Neuronal stem cell (in vitro differentiated cells): ENCODE data around the gene LILRA5.

Experiments
- DNase-seq: peaks from one replicate; pipeline ENCODE4 v3.0.0-alpha.2; 2013; ENCODE audit warnings: low spot score
- H2AFZ ChIP-seq: one replicate; pipeline ENCODE4 v1.6.1; 2013; ENCODE audit warnings: mild to moderate bottlenecking, low read length, inconsistent platforms
- H2AK5ac ChIP-seq: 2 replicates; pipeline ENCODE4 v1.6.1; 2013; ENCODE audit warnings: low read depth, mild to moderate bottlenecking, inconsistent platforms, low read length, moderate library complexity, mixed read lengths
- H2BK120ac ChIP-seq: 2 replicates; pipeline ENCODE4 v1.6.1; 2013; ENCODE audit warnings: low read depth, mild to moderate bottlenecking, inconsistent platforms, low read length, moderate library complexity, mixed read lengths
- H2BK12ac ChIP-seq: one replicate; pipeline ENCODE4 v1.6.1; 2013; ENCODE audit warnings: low read length, inconsistent platforms
- H2BK15ac ChIP-seq: 2 replicates; pipeline ENCODE4 v1.6.1; 2013; ENCODE audit warnings: mild to moderate bottlenecking, low read length, inconsistent platforms, mixed read lengths
- H2BK5ac ChIP-seq: one replicate; pipeline ENCODE4 v1.6.1; 2013; ENCODE audit warnings: inconsistent platforms, mild to moderate bottlenecking, low read length, moderate library complexity
- H3K14ac ChIP-seq: one replicate; pipeline ENCODE4 v1.6.1; 2013; ENCODE audit warnings: low read length, inconsistent platforms
- H3K18ac ChIP-seq: 2 replicates; pipeline ENCODE4 v1.6.1; 2013; ENCODE audit warnings: low read length, inconsistent platforms
- H3K23ac ChIP-seq: 2 replicates; pipeline ENCODE4 v1.6.1; 2013; ENCODE audit warnings: low read depth, mild to moderate bottlenecking, mixed read lengths, low read length, inconsistent platforms; ENCODE audit not compliant: poor library complexity
- H3K27ac ChIP-seq: replicated peaks from 3 replicates; pipeline ENCODE4 v1.5.1; 2013; ENCODE audit warnings: low read length, inconsistent platforms
- H3K27me3 ChIP-seq, 3 experiments: 2 replicates each; pipeline ENCODE4 v1.6.1; 2013; ENCODE audit warnings: low read length in 3 of 3, mild to moderate bottlenecking in 2 of 3, inconsistent platforms in 1 of 3, low read depth in 1 of 3, mixed read lengths in 1 of 3, moderate library complexity in 1 of 3; ENCODE audit not compliant: control insufficient read depth in 3 of 3, insufficient read depth in 3 of 3
- H3K36me3 ChIP-seq, 2 donors: replicated peaks in 1 of 2; 2 replicates each; pipeline ENCODE4 v1.6.1; 2013; ENCODE audit warnings: low read length in 2 of 2; ENCODE audit not compliant: control insufficient read depth in 2 of 2, insufficient read depth in 2 of 2
- H3K4ac ChIP-seq: 2 replicates; pipeline ENCODE4 v1.6.1; 2013; ENCODE audit warnings: inconsistent platforms, mild to moderate bottlenecking, low read length, moderate library complexity
- H3K4me1 ChIP-seq, 2 donors: 1 replicate in 1 of 2; 2 replicates in 1 of 2; pipeline ENCODE4 v1.6.1; 2013; ENCODE audit warnings: low read length in 2 of 2, low read depth in 1 of 2; ENCODE audit not compliant: control insufficient read depth in 2 of 2, insufficient read depth in 1 of 2
- H3K4me2 ChIP-seq: one replicate; pipeline ENCODE4 v1.6.1; 2013; ENCODE audit warnings: mild to moderate bottlenecking, low read length, inconsistent platforms; ENCODE audit not compliant: insufficient read depth, poor library complexity, severe bottlenecking
- H3K4me3 ChIP-seq, 2 donors: 2 replicates each; pipeline ENCODE4 v1.5.1; 2013; ENCODE audit warnings: low read length in 2 of 2, mild to moderate bottlenecking in 2 of 2, inconsistent platforms in 1 of 2, moderate library complexity in 1 of 2
- H3K79me1 ChIP-seq: one replicate; pipeline ENCODE4 v1.6.1; 2013; ENCODE audit warnings: low read depth, mild to moderate bottlenecking, inconsistent platforms, low read length, moderate library complexity
- H3K9ac ChIP-seq: one replicate; pipeline ENCODE4 v1.6.1; 2013; ENCODE audit warnings: mild to moderate bottlenecking, low read depth, low read length, inconsistent platforms; ENCODE audit not compliant: poor library complexity
- H3K9me3 ChIP-seq, 2 donors: replicated peaks in 1 of 2; 2 replicates each; pipeline versions ENCODE3 to v1.6.1; 2013; ENCODE audit warnings: low read length in 2 of 2, mild to moderate bottlenecking in 2 of 2, inconsistent platforms in 1 of 2, low read depth in 1 of 2, mixed read lengths in 1 of 2, moderate library complexity in 1 of 2; ENCODE audit not compliant: control insufficient read depth in 2 of 2, insufficient read depth in 1 of 2
- H4K8ac ChIP-seq: one replicate; pipeline ENCODE4 v1.6.1; 2013; ENCODE audit warnings: low read depth, mild to moderate bottlenecking, inconsistent platforms, low read length, moderate library complexity
- H4K91ac ChIP-seq: one replicate; pipeline ENCODE4 v1.6.1; 2013; ENCODE audit warnings: low read length, low read depth, mild to moderate bottlenecking, inconsistent platforms; ENCODE audit not compliant: poor library complexity
- WGBS, 2 donors: extraction: QIAGEN DNeasy Blood & Tissue Kit; methylation state at CpG; one replicate each; pipeline ENCODE4 v1.1.7; 2013; ENCODE audit warnings: missing lambda C conversion rate in 2 of 2, mixed read lengths in 1 of 2; ENCODE audit not compliant: insufficient read length in 2 of 2, insufficient replicate concordance in 1 of 2; ENCODE audit errors: extremely low coverage in 2 of 2; 5-methylcytosine and 5-hydroxymethylcytosine counted together

The LILRA5 gene

DNA sequence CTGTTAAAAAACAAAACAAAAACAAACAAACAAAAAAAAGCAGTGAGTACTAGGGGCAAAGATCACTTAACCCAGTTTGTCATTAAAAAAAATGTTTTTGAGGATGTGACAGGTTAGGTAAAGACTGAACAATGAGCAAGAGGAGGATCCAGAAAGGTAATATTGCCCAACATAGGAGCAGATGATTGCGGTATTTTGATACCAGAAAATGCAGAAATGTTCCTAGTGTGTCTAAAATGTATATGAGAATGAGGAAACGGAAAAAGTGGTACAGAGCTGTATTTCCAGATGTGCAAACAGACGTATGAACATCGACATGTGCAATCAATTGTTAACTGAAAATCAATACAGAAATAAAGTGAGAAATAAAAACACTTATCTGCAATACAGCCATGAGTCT is 30.9 kb upstream of the LILRA5 start:
- no peak for DNase-seq
- no peak overlapping the region for H3K18ac ChIP-seq
- H2AFZ ChIP-seq, result no peak overlapping the region
- no peak overlapping the region for H3K9ac ChIP-seq
- H3K4me3 ChIP-seq, result no peak overlapping the region
- no peak overlapping the region for H2BK12ac ChIP-seq
- H3K27ac ChIP-seq, result no peak overlapping the region
- H3K79me1 ChIP-seq, result no peaks in the 10 kb centered on the region
- no peak overlapping the region for H3K4ac ChIP-seq
- no peak overlapping the region for H2BK120ac ChIP-seq
- H3K27me3 ChIP-seq, result peaks cover 0 to 10% (median under 1%) of the 10 kb centered on the region in 3 experiments
- no peak overlapping the region for H2BK5ac ChIP-seq
- H3K4me2 ChIP-seq, result no peak overlapping the region
- no peak overlapping the region for H3K23ac ChIP-seq
- H3K36me3 ChIP-seq, result no peaks in the 10 kb centered on the region
- no peak overlapping the region for H2BK15ac ChIP-seq
- no peak overlapping the region for H4K8ac ChIP-seq
- WGBS, 2 donors, result no CpG with 5 or more reads among the region's 4 CpGs
- H3K4me1 ChIP-seq, result no peaks in the 10 kb centered on the region
- H3K9me3 ChIP-seq, result no peaks in the 10 kb centered on the region
- H2AK5ac ChIP-seq, result no peak overlapping the region
- no peak overlapping the region for H3K14ac ChIP-seq
- H4K91ac ChIP-seq, result no peak overlapping the region

DNA sequence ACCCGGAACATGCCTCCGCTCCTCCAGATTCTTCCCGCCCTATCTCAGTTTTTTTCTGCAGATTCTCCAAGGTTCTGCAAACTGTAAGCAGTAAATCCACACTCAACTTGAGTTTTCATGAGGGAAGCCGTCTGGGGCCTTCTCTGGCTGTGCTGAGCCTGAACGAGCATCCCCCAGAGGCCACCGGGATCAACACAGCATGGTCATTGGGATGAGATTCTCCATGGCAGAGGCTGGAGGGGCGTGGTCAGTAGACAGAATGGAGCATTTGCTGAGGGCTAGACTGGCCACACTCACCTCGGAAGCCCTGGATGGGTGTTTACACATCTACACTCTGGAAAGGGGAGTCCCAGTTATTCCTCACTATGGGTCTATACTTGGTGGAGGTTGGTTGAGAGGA is 28.3 kb upstream of the LILRA5 start:
- no CpG with 5 or more reads among the region's 8 CpGs for WGBS, 2 donors
- Histone ChIP-seq H2BK15ac (no peak overlapping the region), H3K4me3 (no peak overlapping the region), H3K9ac (no peak overlapping the region), H4K8ac (no peak overlapping the region), H3K23ac (no peak overlapping the region), H2BK12ac (no peak overlapping the region), H3K4me2 (no peak overlapping the region), H3K79me1 (no peaks in the 10 kb centered on the region), H3K36me3 (no peaks in the 10 kb centered on the region), H3K4ac (no peak overlapping the region), H3K27ac (no peak overlapping the region), H3K18ac (no peak overlapping the region), H2BK5ac (no peak overlapping the region), H2AFZ (no peak overlapping the region), H3K14ac (no peak overlapping the region), H3K27me3 (peaks cover 0 to 10% (median 0%) of the 10 kb centered on the region in 3 experiments), H3K9me3 (no peaks in the 10 kb centered on the region), H2BK120ac (no peak overlapping the region), H4K91ac (no peak overlapping the region), H2AK5ac (no peak overlapping the region), H3K4me1 (peaks cover 0 to 3% of the 10 kb centered on the region in 2 donors)
- no peak for DNase-seq

DNA sequence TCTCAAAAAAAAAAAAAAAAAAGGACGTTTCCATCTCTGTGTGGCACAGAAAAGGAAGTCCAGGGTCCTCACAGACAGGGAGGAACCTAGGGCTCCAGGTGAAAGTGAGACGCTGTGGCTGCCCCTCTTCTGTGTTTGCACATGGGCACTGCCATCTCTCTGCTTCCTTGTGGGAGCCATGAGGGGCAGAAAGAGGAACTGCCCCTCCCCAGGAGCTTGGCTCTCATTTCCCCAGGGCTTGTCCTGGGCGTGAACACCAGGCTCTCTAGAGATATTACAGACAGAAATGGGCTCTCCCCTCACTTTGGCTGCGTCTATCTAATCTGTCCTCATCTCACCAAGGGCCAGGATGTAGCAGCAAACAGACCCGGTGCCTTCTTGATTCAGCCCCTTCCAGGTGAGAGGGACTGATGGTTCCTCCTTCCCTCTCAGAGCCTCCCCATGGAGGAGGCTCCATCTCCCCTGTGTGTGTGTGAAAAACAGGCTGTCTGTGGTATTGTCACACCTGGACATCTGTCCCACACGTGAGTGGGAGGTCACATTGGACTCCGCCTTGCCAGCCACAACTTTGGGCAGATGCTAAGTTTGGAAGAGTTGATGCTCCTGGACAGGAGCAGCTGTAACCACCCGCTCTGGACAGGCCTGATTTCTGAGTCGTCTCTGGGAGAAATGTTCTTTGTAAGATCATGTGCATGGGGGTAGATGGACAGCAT is 26.8 kb upstream of the LILRA5 start:
- Histone ChIP-seq H3K9me3 (no peaks in the 10 kb centered on the region), H3K4me3 (no peak overlapping the region), H3K4ac (no peak overlapping the region), H2AK5ac (no peak overlapping the region), H3K27ac (no peak overlapping the region), H3K18ac (no peak overlapping the region), H4K91ac (no peak overlapping the region), H2BK15ac (no peak overlapping the region), H3K4me2 (no peak overlapping the region), H3K27me3 (peaks cover 0 to 14% (median 0%) of the 10 kb centered on the region in 3 experiments), H2BK5ac (no peak overlapping the region), H3K9ac (no peak overlapping the region), H2BK120ac (no peak overlapping the region), H4K8ac (no peak overlapping the region), H3K4me1 (peaks cover 0 to 3% of the 10 kb centered on the region in 2 donors), H3K14ac (no peak overlapping the region), H3K36me3 (no peaks in the 10 kb centered on the region), H2AFZ (no peak overlapping the region), H3K23ac (no peak overlapping the region), H3K79me1 (no peaks in the 10 kb centered on the region), H2BK12ac (no peak overlapping the region)
- WGBS, 2 donors, result no CpG with 5 or more reads among the region's 9 CpGs
- DNase-seq, result no peak

DNA sequence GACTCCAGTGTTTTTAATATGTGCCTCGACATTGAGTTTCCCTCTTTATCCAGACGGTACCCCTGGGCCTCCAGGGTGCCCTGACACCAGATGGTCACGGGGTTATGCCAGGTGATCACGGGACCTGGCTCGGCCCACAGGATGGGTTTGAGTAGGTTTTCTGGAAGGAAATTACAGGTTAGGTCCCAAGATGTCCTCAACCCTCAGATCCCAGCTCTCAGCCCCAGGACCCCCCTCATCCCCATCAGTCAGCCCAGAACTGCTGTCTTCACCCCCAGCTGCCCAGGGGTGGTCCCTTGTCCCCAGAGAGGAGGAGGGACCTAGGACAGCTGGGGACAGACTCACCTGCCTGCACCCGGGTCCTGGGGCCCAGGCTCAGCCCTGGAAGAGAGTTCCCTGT is 25.6 kb upstream of the LILRA5 start:
- Histone ChIP-seq H2BK120ac (no peak overlapping the region), H3K27ac (no peak overlapping the region), H3K9ac (no peak overlapping the region), H3K18ac (no peak overlapping the region), H4K91ac (no peak overlapping the region), H2BK15ac (no peak overlapping the region), H3K4me1 (peaks cover 0 to 3% of the 10 kb centered on the region in 2 donors), H3K4me2 (no peak overlapping the region), H4K8ac (no peak overlapping the region), H3K23ac (no peak overlapping the region), H3K36me3 (no peaks in the 10 kb centered on the region), H3K9me3 (no peaks in the 10 kb centered on the region), H3K79me1 (no peaks in the 10 kb centered on the region), H3K27me3 (peaks cover 0 to 13% (median 0%) of the 10 kb centered on the region in 3 experiments), H3K4me3 (no peak overlapping the region), H2AFZ (no peak overlapping the region), H2BK5ac (no peak overlapping the region), H2BK12ac (no peak overlapping the region), H2AK5ac (no peak overlapping the region), H3K14ac (no peak overlapping the region), H3K4ac (no peak overlapping the region)
- DNase-seq, result no peak
- WGBS, 2 donors, result no CpG with 5 or more reads among the region's 6 CpGs
